22Rv1 (cell line): Measurements from ENCODE around the gene ME3.

ENCODE experiments used
- CTCF ChIP-seq: fragments of 450-650 bp; IDR thresholded peaks from 2 replicates; pipeline ENCODE4 v1.5.1; 2017; ENCODE audit warnings: mild to moderate bottlenecking
- ZFX ChIP-seq: fragments of 450-650 bp; IDR thresholded peaks from 2 replicates; pipeline ENCODE4 v1.6.1; 2017; ENCODE audit warnings: antibody characterized with exemption, borderline replicate concordance

GRCh38 chr11:86687185-86687778, 14.9 kb upstream of the ME3 start:
- TF ChIP-seq CTCF (no peak), ZFX (no peak)
